ENCODE results near the gene KCNJ6.

Gene KCNJ6

DNA sequence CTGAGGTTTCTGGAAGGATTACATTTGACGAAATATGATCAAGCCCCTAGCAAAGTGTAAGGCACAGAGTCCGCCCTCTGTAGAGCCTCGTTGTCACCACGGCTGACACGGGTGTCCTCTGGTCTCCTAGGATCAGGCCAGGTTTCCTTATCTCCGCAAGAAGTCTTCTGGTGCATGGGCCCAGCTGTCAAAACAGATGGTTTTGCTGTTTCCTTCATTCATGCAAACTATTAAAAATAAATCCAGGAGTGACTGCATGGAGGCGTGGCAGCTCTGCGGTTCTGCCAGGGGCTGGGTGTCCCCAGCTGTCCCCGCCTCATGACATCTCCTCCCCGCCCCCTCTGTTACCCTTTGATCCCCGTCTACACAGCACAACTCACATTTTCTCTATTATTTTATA is 340.7 kb downstream of the KCNJ6 start:
- H3K36me3 ChIP-seq (ENCODE audit: insufficient read depth, low read length), result no peaks in the 10 kb centered on the region
- no peak overlapping the region for H3K27ac ChIP-seq (ENCODE audit: low read depth, low read length)
- H3K4me1 ChIP-seq (ENCODE audit: control insufficient read depth, insufficient read depth, low read length, unreplicated experiment), result no peaks in the 10 kb centered on the region
- no peak overlapping the region for H3K4me3 ChIP-seq (ENCODE audit: low read depth, low read length)
- no peaks in the 10 kb centered on the region for H3K79me2 ChIP-seq (ENCODE audit: control insufficient read depth, insufficient read depth, low read length, unreplicated experiment)
- H2AFZ ChIP-seq (ENCODE audit: low read length, unreplicated experiment), result no peak overlapping the region
- 0 out of 2 replicates have a peak, but pooled peaks cover 8% of the 10 kb centered on the region for H3K27me3 ChIP-seq (ENCODE audit: insufficient read depth, low read length)

GRCh38 chr21:37574751-37575150 is 341.5 kb downstream of the KCNJ6 start:
- H3K27me3 ChIP-seq (ENCODE audit: insufficient read depth, low read length), result peaks cover 14% of the 10 kb centered on the region; the same call in 1 of the 2 replicates
- H3K27ac ChIP-seq (ENCODE audit: low read depth, low read length), result no peak overlapping the region
- no peaks in the 10 kb centered on the region for H3K4me1 ChIP-seq (ENCODE audit: control insufficient read depth, insufficient read depth, low read length, unreplicated experiment)
- H3K79me2 ChIP-seq (ENCODE audit: control insufficient read depth, insufficient read depth, low read length, unreplicated experiment), result no peaks in the 10 kb centered on the region
- H2AFZ ChIP-seq (ENCODE audit: low read length, unreplicated experiment), result no peak overlapping the region
- no peak overlapping the region for H3K4me3 ChIP-seq (ENCODE audit: low read depth, low read length)
- H3K36me3 ChIP-seq (ENCODE audit: insufficient read depth, low read length), result no peaks in the 10 kb centered on the region

- Histone ChIP-seq H3K27me3 (ENCODE audit: insufficient read depth, low read length) (peaks cover 14% of the 10 kb centered on the region; the same call in 1 of the 2 replicates), H3K79me2 (ENCODE audit: control insufficient read depth, insufficient read depth, low read length, unreplicated experiment) (no peaks in the 10 kb centered on the region), H3K4me1 (ENCODE audit: control insufficient read depth, insufficient read depth, low read length, unreplicated experiment) (no peaks in the 10 kb centered on the region), H2AFZ (ENCODE audit: low read length, unreplicated experiment) (no peak overlapping the region), H3K27ac (ENCODE audit: low read depth, low read length) (no peak overlapping the region), H3K4me3 (ENCODE audit: low read depth, low read length) (no peak overlapping the region), H3K36me3 (ENCODE audit: insufficient read depth, low read length) (no peaks in the 10 kb centered on the region)
Observed at GRCh38 chr21:37574316-37574715, 341.9 kb downstream of the KCNJ6 start.

DNA sequence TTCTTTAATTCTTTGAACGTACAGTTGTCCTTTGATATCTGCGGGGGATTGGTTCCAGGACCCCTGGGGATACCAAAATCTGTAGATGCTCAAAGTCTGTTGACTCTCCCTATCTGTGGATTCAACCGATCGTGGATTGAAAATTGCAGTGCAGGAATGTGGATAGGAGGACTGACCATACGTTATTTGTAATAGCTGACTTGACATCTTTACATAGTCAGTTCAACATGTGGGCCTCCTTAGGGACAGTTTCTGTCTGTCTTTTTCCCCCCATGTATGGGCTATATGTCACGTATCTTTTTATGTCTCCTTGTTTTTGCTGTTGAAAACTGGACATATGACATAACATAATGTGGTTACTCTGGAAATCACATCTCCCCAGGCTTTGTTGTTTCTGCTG is 344.8 kb downstream of the KCNJ6 start:
- Histone ChIP-seq H3K27me3 (ENCODE audit: insufficient read depth, low read length) (peaks cover 22% of the 10 kb centered on the region; the same call in 1 of the 2 replicates), H2AFZ (ENCODE audit: low read length, unreplicated experiment) (no peak overlapping the region), H3K4me3 (ENCODE audit: low read depth, low read length) (no peak overlapping the region), H3K36me3 (ENCODE audit: insufficient read depth, low read length) (no peaks in the 10 kb centered on the region), H3K27ac (ENCODE audit: low read depth, low read length) (no peak overlapping the region), H3K4me1 (ENCODE audit: control insufficient read depth, insufficient read depth, low read length, unreplicated experiment) (no peaks in the 10 kb centered on the region), H3K79me2 (ENCODE audit: control insufficient read depth, insufficient read depth, low read length, unreplicated experiment) (no peaks in the 10 kb centered on the region)

DNA sequence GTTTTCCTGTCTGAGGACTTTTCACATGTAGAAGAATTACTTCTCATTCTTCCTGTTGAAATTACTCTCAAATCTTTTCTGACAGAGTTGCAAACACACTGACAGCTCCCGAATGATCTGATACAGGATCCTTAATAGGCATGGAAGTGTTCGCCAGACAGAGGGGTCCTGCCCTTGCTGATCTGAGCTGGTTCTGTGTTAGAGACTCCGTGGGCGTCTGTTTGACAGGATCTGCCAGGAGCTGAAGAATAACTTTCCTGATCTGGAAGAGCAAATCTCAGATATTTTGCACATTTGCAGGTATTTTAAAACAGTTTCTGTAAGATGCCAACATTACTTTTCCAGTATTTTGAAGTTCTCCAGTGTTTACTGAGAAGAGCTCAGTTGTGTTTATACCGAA is 347.3 kb downstream of the KCNJ6 start:
- Histone ChIP-seq H3K27ac (ENCODE audit: low read depth, low read length) (no peak overlapping the region), H3K27me3 (ENCODE audit: insufficient read depth, low read length) (peaks cover 22% of the 10 kb centered on the region; the same call in 1 of the 2 replicates), H3K4me3 (ENCODE audit: low read depth, low read length) (no peak overlapping the region), H3K36me3 (ENCODE audit: insufficient read depth, low read length) (no peaks in the 10 kb centered on the region), H3K4me1 (ENCODE audit: control insufficient read depth, insufficient read depth, low read length, unreplicated experiment) (peaks cover 9% of the 10 kb centered on the region), H3K79me2 (ENCODE audit: control insufficient read depth, insufficient read depth, low read length, unreplicated experiment) (no peaks in the 10 kb centered on the region), H2AFZ (ENCODE audit: low read length, unreplicated experiment) (no peak overlapping the region)

DNA sequence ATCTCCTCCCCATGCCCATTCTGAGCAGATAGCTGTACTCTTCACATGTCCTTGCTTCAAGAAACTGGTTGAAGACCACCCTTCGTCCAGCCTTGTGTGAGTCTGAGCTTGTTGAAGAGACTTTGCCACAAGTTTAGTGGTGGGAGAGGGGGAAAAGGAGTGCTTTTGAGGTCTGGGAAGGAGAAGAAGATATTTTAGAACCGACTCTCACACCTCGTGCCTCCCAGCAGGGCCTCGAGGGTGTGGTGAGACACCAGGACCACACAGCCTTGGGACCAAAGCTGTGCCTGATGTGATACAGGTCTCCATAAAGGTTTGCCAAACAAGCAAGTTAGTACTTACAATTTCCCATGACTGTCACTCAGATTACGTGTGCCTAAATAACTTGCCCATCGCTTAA is 347.8 kb downstream of the KCNJ6 start:
- H3K4me1 ChIP-seq (ENCODE audit: control insufficient read depth, insufficient read depth, low read length, unreplicated experiment), result peaks cover 9% of the 10 kb centered on the region
- H3K27ac ChIP-seq (ENCODE audit: low read depth, low read length), result no peak overlapping the region
- H3K4me3 ChIP-seq (ENCODE audit: low read depth, low read length), result no peak overlapping the region
- H2AFZ ChIP-seq (ENCODE audit: low read length, unreplicated experiment), result no peak overlapping the region
- no peaks in the 10 kb centered on the region for H3K79me2 ChIP-seq (ENCODE audit: control insufficient read depth, insufficient read depth, low read length, unreplicated experiment)
- H3K36me3 ChIP-seq (ENCODE audit: insufficient read depth, low read length), result no peaks in the 10 kb centered on the region
- peaks cover 22% of the 10 kb centered on the region; the same call in 1 of the 2 replicates for H3K27me3 ChIP-seq (ENCODE audit: insufficient read depth, low read length)

- no peaks in the 10 kb centered on the region for H3K79me2 ChIP-seq (ENCODE audit: control insufficient read depth, insufficient read depth, low read length, unreplicated experiment)
- H3K27ac ChIP-seq (ENCODE audit: low read depth, low read length), result no peak overlapping the region
- H3K27me3 ChIP-seq (ENCODE audit: insufficient read depth, low read length), result peaks cover 22% of the 10 kb centered on the region; the same call in 1 of the 2 replicates
- no peak overlapping the region for H3K4me3 ChIP-seq (ENCODE audit: low read depth, low read length)
- H3K36me3 ChIP-seq (ENCODE audit: insufficient read depth, low read length), result no peaks in the 10 kb centered on the region
- no peak overlapping the region for H2AFZ ChIP-seq (ENCODE audit: low read length, unreplicated experiment)
- peaks cover 15% of the 10 kb centered on the region for H3K4me1 ChIP-seq (ENCODE audit: control insufficient read depth, insufficient read depth, low read length, unreplicated experiment)
Observed at GRCh38 chr21:37566790-37567615, 349.3 kb downstream of the KCNJ6 start.

GRCh38 chr21:37565530-37566223 is 350.6 kb downstream of the KCNJ6 start:
- H2AFZ ChIP-seq (ENCODE audit: low read length, unreplicated experiment), result no peak overlapping the region

DNA sequence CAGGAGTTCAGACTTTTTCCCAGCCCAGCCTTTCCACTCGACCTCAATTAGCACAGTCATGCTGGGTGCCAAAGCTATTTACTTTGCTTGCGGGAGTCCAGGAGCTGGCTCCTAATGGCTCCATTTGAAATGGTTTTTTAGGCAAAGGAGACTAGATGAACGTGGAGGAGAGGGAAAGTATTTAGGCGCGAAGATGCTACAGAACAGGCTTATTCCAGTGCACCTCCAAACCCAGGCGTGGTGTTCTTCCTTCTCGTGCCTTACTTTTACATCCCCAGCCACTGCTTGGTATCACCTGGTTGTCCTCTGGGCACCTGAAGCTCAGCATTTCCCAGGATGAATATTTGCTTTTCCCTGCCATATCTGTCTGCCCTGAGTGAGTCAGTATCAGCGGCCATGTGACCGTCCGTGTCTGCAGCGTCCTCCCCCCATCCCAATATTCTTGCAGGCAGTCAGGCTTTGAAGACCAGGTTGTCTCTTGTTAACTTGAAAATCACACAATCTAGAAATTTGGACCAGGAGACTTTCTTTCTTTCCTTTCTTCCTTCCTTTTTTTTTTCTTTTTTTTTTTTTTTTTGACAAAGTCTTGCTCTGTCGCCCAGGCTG is 351.2 kb downstream of the KCNJ6 start:
- Histone ChIP-seq H3K4me3 (ENCODE audit: low read depth, low read length) (peak overlapping the region; percentile 81), H3K79me2 (ENCODE audit: control insufficient read depth, insufficient read depth, low read length, unreplicated experiment) (no peaks in the 10 kb centered on the region), H2AFZ (ENCODE audit: low read length, unreplicated experiment) (peak overlapping the region; percentile 99), H3K36me3 (ENCODE audit: insufficient read depth, low read length) (no peaks in the 10 kb centered on the region), H3K27me3 (ENCODE audit: insufficient read depth, low read length) (peaks cover 10% of the 10 kb centered on the region; the same call in 1 of the 2 replicates), H3K27ac (ENCODE audit: low read depth, low read length) (peak overlapping the region; percentile 90), H3K4me1 (ENCODE audit: control insufficient read depth, insufficient read depth, low read length, unreplicated experiment) (peaks cover 15% of the 10 kb centered on the region)

More at GRCh38 chr21:37565530-37566223, 350.6 kb downstream of the KCNJ6 start:
- Histone ChIP-seq H3K27ac (ENCODE audit: low read depth, low read length) (no peak overlapping the region), H3K4me1 (ENCODE audit: control insufficient read depth, insufficient read depth, low read length, unreplicated experiment) (peaks cover 15% of the 10 kb centered on the region), H3K79me2 (ENCODE audit: control insufficient read depth, insufficient read depth, low read length, unreplicated experiment) (no peaks in the 10 kb centered on the region), H3K27me3 (ENCODE audit: insufficient read depth, low read length) (peaks cover 15% of the 10 kb centered on the region; the same call in 1 of the 2 replicates), H3K4me3 (ENCODE audit: low read depth, low read length) (no peak overlapping the region), H3K36me3 (ENCODE audit: insufficient read depth, low read length) (no peaks in the 10 kb centered on the region)

- Histone ChIP-seq H3K79me2 (ENCODE audit: control insufficient read depth, insufficient read depth, low read length, unreplicated experiment) (no peaks in the 10 kb centered on the region), H3K27ac (ENCODE audit: low read depth, low read length) (peak overlapping the region; percentile 90), H3K4me1 (ENCODE audit: control insufficient read depth, insufficient read depth, low read length, unreplicated experiment) (peaks cover 15% of the 10 kb centered on the region), H3K27me3 (ENCODE audit: insufficient read depth, low read length) (0 out of 2 replicates have a peak, but pooled peaks cover 8% of the 10 kb centered on the region), H2AFZ (ENCODE audit: low read length, unreplicated experiment) (peak overlapping the region; percentile 99), H3K4me3 (ENCODE audit: low read depth, low read length) (peak overlapping the region; percentile 81), H3K36me3 (ENCODE audit: insufficient read depth, low read length) (no peaks in the 10 kb centered on the region)
Observed at GRCh38 chr21:37564341-37564923, 351.8 kb downstream of the KCNJ6 start.

All from ACC112 (cell line).